Measurements from ENCODE around the gene TEFM.

The TEFM gene

GRCh38 chr17:30864636-30865035 lies 41.4 kb downstream of the TEFM start:
- TF ChIP-seq CTCF (conservative IDR thresholded peaks at IDR 0.05; ENCODE audit: low read depth), result no peak
- ChIA-PET CTCF (no interaction called here), POLR2A (ENCODE audit: low non-redundant PET) (no interaction called here)
- no peak overlapping the region for H3K27ac ChIP-seq
- no peak for DNase-seq (ENCODE audit: low spot score)

GRCh38 chr17:30858556-30859250 lies 47.3 kb downstream of the TEFM start:
- ChIA-PET POLR2A (ENCODE audit: low non-redundant PET) (interaction anchor here (0.6 kb wide), 1 partner anchor 34 kb away, joined by 3 read pairs; the partner anchor contains the start of gene CRLF3), CTCF (no interaction called here)
- no peak for TF ChIP-seq CTCF (conservative IDR thresholded peaks at IDR 0.05; ENCODE audit: low read depth)
- no peak for DNase-seq (ENCODE audit: low spot score)
- no peak overlapping the region for H3K27ac ChIP-seq

GRCh38 chr17:30854146-30854545 lies 51.9 kb downstream of the TEFM start:
- DNase-seq (ENCODE audit: low spot score), result no peak
- no peak for TF ChIP-seq CTCF (conservative IDR thresholded peaks at IDR 0.05; ENCODE audit: low read depth)
- ChIA-PET CTCF (interaction anchor here (0.6 kb wide), 1 partner anchor 361 kb away, joined by 3 read pairs; no protein-coding TSS in a partner anchor), POLR2A (ENCODE audit: low non-redundant PET) (interaction anchor here (0.5 kb wide), 1 partner anchor 42 kb away, joined by 3 read pairs; no protein-coding TSS in a partner anchor)
- no peak overlapping the region for H3K27ac ChIP-seq
